ENCODE data around the gene KLF6. TPM values are rescaled to one million over a fixed set of nuclear protein-coding genes. Genes with fewer than 3 reads are reported as not detected.

Gene KLF6
- total RNA-seq, 2 experiments from 2014 or later = 19.2 to 43.0 TPM

GRCh38 chr10:3748484-3748883 is 36.5 kb downstream of the KLF6 start:
- H3K4me1 ChIP-seq (ENCODE audit: insufficient read depth, low read length, poor library complexity, severe bottlenecking) = no peaks in the 10 kb centered on the region
- CTCF ChIA-PET (ENCODE audit: unreplicated experiment) = no interaction called here
- no peak for DNase-seq (ENCODE audit: low spot score)
- no peaks in the 10 kb centered on the region for H3K36me3 ChIP-seq (ENCODE audit: insufficient read depth, low read length)
- intact Hi-C loops (cut with micrococcal nuclease; ENCODE audit: unreplicated experiment) = no loop called here
- H3K4me3 ChIP-seq (ENCODE audit: low read depth, low read length, poor library complexity, severe bottlenecking) = no peak overlapping the region
- H3K9me2 ChIP-seq (ENCODE audit: insufficient read depth, low read length) = no peaks in the 10 kb centered on the region
- no peak overlapping the region for H3K27ac ChIP-seq (ENCODE audit: low read depth, low read length, poor library complexity, severe bottlenecking)
- H2AFZ ChIP-seq (ENCODE audit: low read length) = no peak overlapping the region
- H3K4me2 ChIP-seq (ENCODE audit: low read length) = no peak overlapping the region
- no peaks in the 10 kb centered on the region for H3K9me3 ChIP-seq (ENCODE audit: low read length)
- no peaks in the 10 kb centered on the region for H4K20me1 ChIP-seq (ENCODE audit: insufficient read depth, low read length)
- no TSS peak for BruUV-seq (replicated peaks)
- POLR2A ChIA-PET = interaction anchor here (0.5 kb wide), 1 partner anchor 1859 kb away, joined by 5 read pairs; no protein-coding TSS in a partner anchor
- H3K79me2 ChIP-seq (ENCODE audit: insufficient read depth, low read depth, low read length) = no peaks in the 10 kb centered on the region
- no peak for TF ChIP-seq CTCF (conservative IDR thresholded peaks at IDR 0.05; ENCODE audit: low read length)
- TF ChIP-seq EZH2phosphoT487 (IDR thresholded peaks at IDR 0.05; ENCODE audit: borderline replicate concordance, low read depth, low read length) = no peak

DNA sequence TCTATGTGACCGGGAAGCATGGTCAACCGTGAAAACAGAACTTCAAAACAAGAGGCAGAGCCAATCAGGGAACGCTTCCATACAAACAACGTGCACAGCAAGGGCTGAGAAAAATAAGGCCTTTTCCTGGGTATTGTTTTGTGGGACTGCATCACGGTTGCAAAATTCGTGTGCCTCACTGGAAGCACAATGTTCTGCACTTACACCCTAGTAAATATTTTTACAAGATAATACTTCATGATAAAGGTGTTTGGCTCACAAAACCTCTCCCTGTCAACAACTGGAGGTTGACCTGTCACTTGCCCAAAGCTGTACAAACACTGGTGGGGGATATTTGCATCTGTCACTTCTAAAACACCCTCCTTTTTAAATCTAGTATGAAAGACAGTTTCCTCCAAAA is 37.0 kb downstream of the KLF6 start:
- intact Hi-C loops (cut with micrococcal nuclease; ENCODE audit: unreplicated experiment) = no loop called here
- TF ChIP-seq CTCF (conservative IDR thresholded peaks at IDR 0.05; ENCODE audit: low read length) (no peak), EZH2phosphoT487 (IDR thresholded peaks at IDR 0.05; ENCODE audit: borderline replicate concordance, low read depth, low read length) (no peak)
- Histone ChIP-seq H2AFZ (ENCODE audit: low read length) (no peak overlapping the region), H3K4me1 (ENCODE audit: insufficient read depth, low read length, poor library complexity, severe bottlenecking) (no peaks in the 10 kb centered on the region), H3K79me2 (ENCODE audit: insufficient read depth, low read depth, low read length) (no peaks in the 10 kb centered on the region), H3K36me3 (ENCODE audit: insufficient read depth, low read length) (no peaks in the 10 kb centered on the region), H3K9me3 (ENCODE audit: low read length) (no peaks in the 10 kb centered on the region), H3K27ac (ENCODE audit: low read depth, low read length, poor library complexity, severe bottlenecking) (no peak overlapping the region), H3K9me2 (ENCODE audit: insufficient read depth, low read length) (no peaks in the 10 kb centered on the region), H3K4me2 (ENCODE audit: low read length) (no peak overlapping the region), H3K4me3 (ENCODE audit: low read depth, low read length, poor library complexity, severe bottlenecking) (no peak overlapping the region), H4K20me1 (ENCODE audit: insufficient read depth, low read length) (no peaks in the 10 kb centered on the region)
- CTCF ChIA-PET (ENCODE audit: unreplicated experiment) = no interaction called here
- POLR2A ChIA-PET = no interaction called here
- no TSS peak for BruUV-seq (replicated peaks)
- DNase-seq (ENCODE audit: low spot score) = no peak

DNA sequence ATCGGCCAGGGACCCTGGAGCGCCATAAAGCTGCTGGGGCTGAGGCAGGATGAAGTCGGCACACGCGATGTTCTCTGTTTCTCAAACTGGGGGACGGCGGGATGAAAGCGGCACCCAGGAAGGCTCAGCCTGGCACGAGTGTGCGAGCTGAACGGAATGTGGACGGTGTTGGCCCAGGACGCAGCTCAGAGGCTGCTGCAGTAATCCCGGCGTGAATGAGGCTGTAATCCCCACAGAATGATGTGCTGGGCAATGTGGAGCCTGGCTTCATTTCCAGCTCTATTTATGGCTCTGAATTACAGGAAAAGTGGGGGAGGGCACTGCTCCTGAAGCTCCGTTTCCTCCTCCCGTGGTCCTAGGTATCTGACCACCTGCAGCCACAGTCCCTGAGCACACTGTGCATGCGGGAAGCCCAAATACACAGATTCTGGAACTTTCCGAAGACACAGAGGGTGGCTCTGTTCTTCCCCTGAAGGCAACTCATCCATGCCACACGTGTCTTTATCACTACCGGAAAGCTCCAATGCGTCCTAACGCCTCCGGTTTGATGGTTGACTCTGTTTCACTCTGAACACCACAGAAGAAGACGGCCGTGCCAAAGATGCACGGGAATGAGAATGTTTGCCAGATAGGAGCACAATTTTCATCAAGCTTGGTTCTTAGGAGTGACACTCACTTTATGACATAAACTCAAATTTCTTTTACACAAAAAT is 37.6 kb downstream of the KLF6 start:
- Histone ChIP-seq H3K79me2 (ENCODE audit: insufficient read depth, low read depth, low read length) (no peaks in the 10 kb centered on the region), H3K4me1 (ENCODE audit: insufficient read depth, low read length, poor library complexity, severe bottlenecking) (no peaks in the 10 kb centered on the region), H3K36me3 (ENCODE audit: insufficient read depth, low read length) (no peaks in the 10 kb centered on the region), H4K20me1 (ENCODE audit: insufficient read depth, low read length) (no peaks in the 10 kb centered on the region), H3K4me2 (ENCODE audit: low read length) (no peak overlapping the region), H3K9me3 (ENCODE audit: low read length) (no peaks in the 10 kb centered on the region), H3K9me2 (ENCODE audit: insufficient read depth, low read length) (no peaks in the 10 kb centered on the region), H2AFZ (ENCODE audit: low read length) (no peak overlapping the region), H3K27ac (ENCODE audit: low read depth, low read length, poor library complexity, severe bottlenecking) (no peak overlapping the region), H3K4me3 (ENCODE audit: low read depth, low read length, poor library complexity, severe bottlenecking) (no peak overlapping the region)
- intact Hi-C loops (cut with micrococcal nuclease; ENCODE audit: unreplicated experiment) = no loop called here
- no TSS peak for BruUV-seq (replicated peaks)
- ChIA-PET CTCF (ENCODE audit: unreplicated experiment) (no interaction called here), POLR2A (no interaction called here)
- no peak for TF ChIP-seq CTCF (conservative IDR thresholded peaks at IDR 0.05; ENCODE audit: low read length)
- no peak for TF ChIP-seq EZH2phosphoT487 (IDR thresholded peaks at IDR 0.05; ENCODE audit: borderline replicate concordance, low read depth, low read length)
- no peak for DNase-seq (ENCODE audit: low spot score)
